ENCODE data around the gene TESMIN. TPM values are rescaled to one million over a fixed set of nuclear protein-coding genes. Genes with fewer than 3 reads are reported as not detected.

TESMIN gene
- total RNA-seq, 4 donors from 2014 or later: 0.16 to 0.17 TPM; not detected in 2

GRCh38 chr11:68670208-68670992 lies 80.9 kb downstream of the TESMIN start:
- TF ChIP-seq CTCF (IDR thresholded peaks at IDR 0.05 in 4 of 5, conservative IDR thresholded peaks at IDR 0.05 in 1 of 5) (no peak), POLR2A (IDR thresholded peaks at IDR 0.05) (no peak)
- ATAC-seq (no peak), DNase-seq (no peak)
- in situ Hi-C loops (cut with MboI; ENCODE audit: low sequenced_read_pairs in 4 of 4) (no loop called here), intact Hi-C loops (cut with DNase I; ENCODE audit: low total_unique reads) (no loop called here)
- no peaks in the 10 kb centered on the region for H3K36me3 ChIP-seq
- H3K27me3 ChIP-seq: peaks cover 0 to 10% (median 4%) of the 10 kb centered on the region in 3 donors
- no peaks in the 10 kb centered on the region for H3K9me3 ChIP-seq
- H3K4me1 ChIP-seq: no peaks in the 10 kb centered on the region
- no peak overlapping the region for H3K27ac ChIP-seq
- H3K4me3 ChIP-seq: no peak overlapping the region

- no peaks in the 10 kb centered on the region for H3K9me3 ChIP-seq
- intact Hi-C loops (cut with DNase I; ENCODE audit: low total_unique reads) (no loop called here), in situ Hi-C loops (cut with MboI; ENCODE audit: low sequenced_read_pairs in 4 of 4) (no loop called here)
- H3K27ac ChIP-seq: no peak overlapping the region
- ATAC-seq (no peak), DNase-seq (no peak)
- H3K4me1 ChIP-seq: no peaks in the 10 kb centered on the region
- TF ChIP-seq CTCF (IDR thresholded peaks at IDR 0.05 in 4 of 5, conservative IDR thresholded peaks at IDR 0.05 in 1 of 5): no peak
- no peak for TF ChIP-seq POLR2A (IDR thresholded peaks at IDR 0.05)
- no peaks in the 10 kb centered on the region for H3K36me3 ChIP-seq
- H3K27me3 ChIP-seq: peaks cover 2 to 18% (median 4%) of the 10 kb centered on the region in 3 donors
- no peak overlapping the region for H3K4me3 ChIP-seq
Observed at GRCh38 chr11:68669301-68670090, 81.8 kb downstream of the TESMIN start.

GRCh38 chr11:68667511-68668500 lies 83.5 kb downstream of the TESMIN start:
- ATAC-seq: no peak
- intact Hi-C loops (cut with DNase I; ENCODE audit: low total_unique reads): no loop called here
- in situ Hi-C loops (cut with MboI; ENCODE audit: low sequenced_read_pairs in 4 of 4): no loop called here
- H3K36me3 ChIP-seq: no peaks in the 10 kb centered on the region
- peaks cover 6 to 25% (median 8%) of the 10 kb centered on the region in 3 donors for H3K27me3 ChIP-seq
- no peak overlapping the region for H3K4me3 ChIP-seq
- no peak for DNase-seq
- no peak for TF ChIP-seq CTCF (IDR thresholded peaks at IDR 0.05 in 4 of 5, conservative IDR thresholded peaks at IDR 0.05 in 1 of 5)
- no peak for TF ChIP-seq POLR2A (IDR thresholded peaks at IDR 0.05)
- H3K4me1 ChIP-seq: no peaks in the 10 kb centered on the region
- H3K27ac ChIP-seq: no peak overlapping the region
- no peaks in the 10 kb centered on the region for H3K9me3 ChIP-seq

GRCh38 chr11:68666849-68667248 lies 84.5 kb downstream of the TESMIN start:
- H3K4me3 ChIP-seq: no peak overlapping the region
- TF ChIP-seq POLR2A (IDR thresholded peaks at IDR 0.05) (no peak), CTCF (IDR thresholded peaks at IDR 0.05 in 4 of 5, conservative IDR thresholded peaks at IDR 0.05 in 1 of 5) (no peak)
- DNase-seq: no peak
- H3K27me3 ChIP-seq: peaks cover 9 to 27% (median 11%) of the 10 kb centered on the region in 3 donors
- H3K36me3 ChIP-seq: no peaks in the 10 kb centered on the region
- no peak for ATAC-seq
- H3K9me3 ChIP-seq: no peaks in the 10 kb centered on the region
- H3K4me1 ChIP-seq: no peaks in the 10 kb centered on the region
- intact Hi-C loops (cut with DNase I; ENCODE audit: low total_unique reads) (no loop called here), in situ Hi-C loops (cut with MboI; ENCODE audit: low sequenced_read_pairs in 4 of 4) (no loop called here)
- no peak overlapping the region for H3K27ac ChIP-seq
